ENCODE measurements around the gene CFAP61.

Gene CFAP61

DNA sequence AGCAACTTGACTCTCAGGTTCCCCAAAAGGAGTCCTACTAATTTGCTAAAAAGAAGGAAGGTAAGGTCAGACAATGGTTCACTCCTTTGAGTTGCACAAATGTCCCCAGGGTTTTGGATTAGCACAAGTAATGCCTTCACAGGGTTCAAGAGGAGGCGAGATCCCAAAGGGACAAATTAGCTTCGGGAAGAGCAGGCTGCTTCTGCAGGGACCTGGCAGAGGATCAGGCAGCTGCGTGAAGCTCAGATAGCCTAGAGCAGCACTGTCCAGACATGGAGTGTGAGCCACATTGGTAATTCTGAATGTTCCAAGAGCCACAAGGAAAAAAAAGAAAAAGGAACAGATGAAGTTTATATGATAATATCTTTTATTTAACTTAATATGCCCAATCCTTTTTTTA is 115.4 kb downstream of the CFAP61 start:
- DNase-seq (ENCODE audit: low read depth, low spot score) = no peak

DNA sequence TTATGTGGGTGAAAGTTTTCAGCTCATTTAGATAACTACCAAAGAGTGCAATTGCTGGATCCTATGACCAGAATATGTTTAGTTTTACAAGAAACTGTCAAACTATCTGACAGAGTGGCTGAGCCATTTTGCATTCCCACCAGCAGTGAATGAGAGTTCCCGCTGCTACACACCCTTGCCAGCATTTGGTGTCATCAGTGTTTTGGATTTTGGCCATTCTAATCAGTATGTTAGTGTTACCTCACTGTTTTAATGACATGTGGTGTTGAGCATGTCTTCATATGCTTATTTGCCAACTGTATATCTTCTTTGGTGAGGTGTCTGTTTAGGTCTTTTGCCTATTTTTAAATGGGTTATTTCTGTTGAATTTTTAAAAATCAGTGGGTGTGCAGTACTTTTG is 120.9 kb downstream of the CFAP61 start:
- no peak for DNase-seq (ENCODE audit: low read depth, low spot score)

DNA sequence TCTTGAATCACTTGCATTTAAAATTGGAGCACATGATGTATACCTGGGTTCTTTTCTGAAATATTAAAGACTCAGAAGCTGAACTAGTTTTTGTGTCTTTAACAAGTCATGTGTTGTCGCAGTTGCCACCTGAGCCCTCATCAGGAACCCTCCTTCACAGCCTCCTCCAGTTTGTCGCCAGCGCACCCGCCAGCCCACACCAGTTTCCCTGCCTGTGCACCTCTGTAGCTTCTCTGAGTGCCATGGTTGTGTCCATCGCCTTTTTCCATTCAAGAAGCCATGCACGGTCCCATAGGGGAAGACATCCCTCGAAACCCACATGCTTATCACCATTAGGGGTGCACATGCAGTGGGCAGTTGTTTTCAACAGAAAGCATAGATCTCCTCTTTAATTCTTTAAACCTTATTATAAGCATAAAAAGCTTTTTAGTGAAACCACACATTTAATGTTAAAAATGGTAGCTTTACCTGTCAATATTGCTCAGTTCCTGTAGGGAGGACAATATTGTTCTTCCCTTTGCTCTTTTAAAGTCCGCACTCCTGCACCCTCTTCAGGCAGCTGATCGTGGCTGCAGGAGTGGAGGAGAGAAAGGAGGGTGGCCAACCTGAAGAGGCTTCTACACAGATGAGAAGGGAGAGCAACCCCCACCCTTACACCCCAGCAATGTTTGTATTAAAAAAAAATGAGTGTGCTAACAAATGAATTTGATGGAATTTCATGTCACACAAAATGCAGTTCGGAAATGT is 121.9 kb downstream of the CFAP61 start:
- no peak for DNase-seq (ENCODE audit: low read depth, low spot score)

DNA sequence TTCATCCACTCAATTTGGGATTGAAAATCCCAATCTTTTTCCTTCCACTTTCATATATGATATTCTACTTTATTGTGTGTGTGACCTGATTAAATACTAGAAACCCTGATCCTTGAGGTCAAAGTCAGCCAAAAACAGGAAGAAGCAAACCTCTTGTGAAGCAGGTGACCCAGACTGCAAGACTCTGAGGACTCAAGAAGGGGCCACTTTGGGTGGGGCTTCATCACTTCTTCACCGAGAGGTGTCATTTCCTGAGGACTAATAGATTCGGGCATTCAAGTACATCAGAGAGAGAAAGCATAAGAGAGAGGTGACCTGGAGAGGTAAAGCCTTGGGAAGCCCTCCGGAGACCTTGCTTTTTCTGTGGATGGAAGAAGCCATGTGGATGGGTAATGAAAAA is 129.0 kb downstream of the CFAP61 start:
- no peak for DNase-seq (ENCODE audit: low read depth, low spot score)

DNA sequence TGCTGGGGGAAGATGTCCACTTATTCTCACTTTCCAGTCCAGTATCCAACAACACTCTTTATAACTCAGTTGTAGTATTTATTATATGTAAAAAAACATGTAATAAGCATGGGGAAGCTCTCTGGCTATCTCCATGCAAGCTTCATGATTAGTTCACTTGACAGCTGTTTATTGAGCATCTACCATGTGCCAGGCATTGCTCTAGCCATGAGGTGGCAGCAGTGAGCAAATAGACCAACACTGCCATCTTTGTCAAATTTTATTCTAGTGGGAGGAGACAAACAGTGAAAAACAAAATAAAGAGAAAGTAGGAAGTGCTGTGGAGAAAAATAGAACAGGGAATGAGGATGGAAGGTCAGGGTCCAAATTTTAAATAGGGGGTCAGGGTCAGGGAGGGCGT is 131.8 kb downstream of the CFAP61 start:
- DNase-seq (ENCODE audit: low read depth, low spot score) = no peak

DNA sequence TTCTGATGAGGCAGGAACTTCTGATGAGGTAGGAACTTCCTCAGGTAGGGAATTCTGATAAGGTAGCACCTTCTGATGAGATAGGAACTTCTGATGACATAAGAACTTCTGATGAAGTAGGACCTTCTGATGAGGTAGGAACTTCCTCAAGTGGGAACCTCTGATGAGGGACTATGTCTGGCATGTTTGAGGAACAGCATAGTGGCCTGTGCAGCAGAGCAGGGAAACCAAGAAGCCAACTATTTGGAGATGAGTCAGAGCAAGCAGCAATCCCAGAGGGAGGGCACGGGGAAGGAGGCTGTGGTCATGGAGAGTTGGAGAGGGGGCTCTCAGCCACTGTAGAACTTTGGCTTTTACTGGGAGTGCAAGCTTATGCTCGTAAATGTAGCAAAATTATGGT is 132.4 kb downstream of the CFAP61 start:
- no peak for DNase-seq (ENCODE audit: low read depth, low spot score)

DNA sequence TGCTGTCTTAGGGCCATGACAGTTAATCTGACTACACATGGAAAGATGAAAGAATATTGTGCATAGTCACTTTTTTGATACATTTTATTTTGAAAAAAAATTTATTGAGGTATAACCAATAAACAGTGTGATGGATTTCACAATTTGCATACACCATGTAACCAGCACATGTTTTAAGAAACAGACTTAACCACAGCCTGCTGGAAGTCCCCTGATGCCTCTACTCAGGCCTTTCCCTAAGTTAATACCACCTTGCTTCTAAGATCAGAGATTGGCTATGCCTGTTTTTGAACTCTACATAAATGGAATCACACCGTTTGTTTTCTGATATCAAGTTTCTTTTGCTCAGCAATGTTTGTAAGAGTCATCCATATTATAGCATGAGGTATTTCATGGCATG is 136.3 kb downstream of the CFAP61 start:
- DNase-seq (ENCODE audit: low read depth, low spot score) = no peak

DNA sequence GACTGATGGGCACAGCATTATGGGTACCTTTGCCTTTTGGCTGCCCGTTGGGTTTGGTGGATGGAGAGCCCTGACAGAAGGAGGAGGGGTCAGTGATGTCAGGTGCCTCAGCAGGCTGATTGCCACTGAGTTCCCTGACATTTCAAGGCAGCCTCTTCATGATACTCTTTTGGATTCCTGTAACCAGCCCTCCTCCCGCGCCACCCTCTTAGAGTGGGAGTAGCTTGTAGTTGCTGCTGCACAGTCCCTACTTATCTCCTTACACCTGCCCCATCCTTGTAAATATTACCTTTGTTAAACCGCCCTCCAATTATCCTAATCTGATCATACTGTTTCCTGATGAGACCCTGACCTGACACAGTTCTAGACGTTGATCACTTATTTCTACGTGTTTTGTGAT is 140.0 kb downstream of the CFAP61 start:
- no peak for DNase-seq (ENCODE audit: low read depth, low spot score)

DNA sequence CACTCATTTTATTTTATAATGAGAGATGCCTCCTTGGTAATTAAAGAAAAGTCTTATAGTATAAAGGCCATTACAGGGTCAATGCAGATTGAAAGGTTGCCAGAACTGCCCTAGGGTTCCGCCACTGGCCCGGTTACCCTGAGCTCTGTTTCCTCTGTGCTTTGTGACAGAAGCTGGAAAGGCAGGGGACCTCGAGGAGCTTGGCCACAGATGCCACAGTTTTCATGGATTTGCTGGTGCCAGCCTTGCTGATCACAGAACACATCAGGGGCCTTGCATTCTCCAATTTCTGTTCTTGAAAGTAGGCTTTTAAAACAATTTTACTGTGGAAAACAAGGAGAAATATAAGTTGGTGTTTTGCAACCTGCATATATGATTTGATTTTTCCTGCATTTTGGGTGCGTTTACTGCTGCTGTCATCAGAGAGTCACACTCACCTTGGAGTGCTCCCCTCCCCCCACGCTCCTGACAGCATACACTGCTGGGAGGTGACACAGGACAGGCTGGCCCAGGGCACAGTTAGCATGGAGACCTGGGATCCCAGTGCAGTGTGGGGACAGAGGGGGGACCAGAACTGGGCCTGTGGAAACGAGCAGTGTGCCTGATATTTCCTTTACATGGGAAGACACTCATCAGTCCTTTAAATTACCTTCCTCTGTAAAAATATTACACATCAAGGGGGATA is 142.8 kb downstream of the CFAP61 start:
- DNase-seq (ENCODE audit: low read depth, low spot score) = no peak

DNA sequence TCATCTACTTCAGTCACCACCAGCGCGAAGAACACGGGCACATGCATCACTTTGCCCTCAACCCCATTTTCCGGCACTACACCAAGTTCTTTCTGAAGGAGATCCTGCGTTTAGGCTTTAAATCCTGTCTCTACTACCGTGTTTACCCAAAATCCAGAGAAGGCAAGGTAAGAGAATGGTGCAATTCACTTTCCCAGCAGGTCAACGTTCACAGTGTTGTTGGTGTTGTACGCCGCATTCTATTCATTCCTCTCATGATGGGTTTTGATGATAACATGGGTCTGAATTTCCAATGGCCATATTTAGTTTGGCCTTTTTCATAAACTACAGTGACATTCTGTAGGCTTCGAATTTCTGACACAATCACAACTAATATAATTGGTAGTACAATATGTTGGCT is 144.3 kb downstream of the CFAP61 start:
- DNase-seq (ENCODE audit: low read depth, low spot score) = no peak

DNA sequence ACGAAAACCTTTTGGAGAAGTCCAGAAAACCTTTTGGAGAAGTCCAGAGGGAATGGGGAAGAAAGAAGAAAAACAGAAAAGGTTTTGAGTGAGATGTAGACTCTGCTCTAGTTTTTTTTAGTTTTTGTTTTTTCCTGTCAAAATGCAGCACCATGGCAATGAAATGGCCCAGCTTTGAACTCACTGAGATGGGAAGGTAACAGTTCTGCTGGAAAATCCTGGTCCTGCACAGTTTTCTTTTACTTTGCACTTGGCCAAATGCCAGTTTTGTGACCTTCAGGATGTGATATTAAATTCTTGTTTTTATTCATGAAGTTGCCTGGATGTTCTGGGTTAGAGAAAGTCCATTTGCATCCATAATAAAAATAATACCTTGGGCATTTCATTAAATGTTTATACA is 145.7 kb downstream of the CFAP61 start:
- DNase-seq (ENCODE audit: low read depth, low spot score) = no peak

DNA sequence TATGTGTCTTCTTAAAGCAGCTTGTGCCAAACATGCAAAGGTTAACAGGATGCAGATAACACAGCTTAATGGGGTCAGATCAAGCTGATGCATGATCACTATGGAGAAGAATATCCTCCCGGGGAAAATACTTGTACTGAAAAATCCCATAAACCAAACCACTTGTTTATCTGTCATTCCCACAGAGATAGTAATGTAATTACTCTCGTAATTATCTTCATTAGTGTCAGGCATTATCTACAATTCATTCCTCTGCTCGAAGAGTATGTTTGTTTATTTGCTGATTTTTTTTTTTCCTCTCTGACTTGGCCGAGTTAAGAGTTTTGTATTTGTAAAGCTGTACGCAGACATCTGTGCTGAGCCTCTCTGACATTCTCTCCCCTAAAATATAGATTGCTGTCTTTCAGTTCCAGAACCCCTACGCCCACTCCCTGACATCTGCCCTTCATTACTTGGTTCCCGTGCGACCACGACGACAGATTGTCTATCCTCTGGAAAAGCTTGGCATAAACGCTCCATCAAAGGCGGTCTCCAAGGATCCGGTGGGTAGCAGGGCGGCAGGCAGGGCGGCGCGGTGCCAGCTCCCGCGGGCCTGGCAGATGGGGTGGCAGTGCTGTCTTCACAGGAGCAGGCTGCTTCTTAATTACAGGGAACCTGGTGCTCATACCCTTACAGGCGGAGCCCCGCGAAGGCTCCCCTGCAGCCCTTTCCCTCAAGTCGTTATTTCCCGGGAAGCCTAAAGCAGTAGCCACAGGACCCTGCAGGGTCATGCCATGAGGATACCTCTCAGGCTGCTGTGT is 147.2 kb downstream of the CFAP61 start:
- no peak for DNase-seq (ENCODE audit: low read depth, low spot score)

DNA sequence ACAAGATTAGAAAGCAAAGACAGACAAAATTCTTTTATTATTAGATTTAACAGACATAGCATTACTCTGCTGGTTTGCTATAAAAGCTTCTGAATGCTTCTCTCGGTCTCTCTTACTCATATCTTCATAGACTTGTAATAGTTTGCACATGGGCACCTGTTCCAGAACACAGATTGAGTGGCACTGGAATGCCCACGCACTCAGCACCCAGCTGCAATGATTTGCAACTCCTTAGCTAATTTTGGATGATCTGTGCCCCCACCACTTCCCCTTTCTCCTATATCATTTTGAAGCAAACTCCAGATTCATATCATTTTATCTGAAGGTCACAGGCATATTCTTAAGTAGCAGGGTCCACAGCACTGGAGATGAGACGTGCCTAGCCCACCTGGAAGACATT is 148.8 kb downstream of the CFAP61 start:
- DNase-seq (ENCODE audit: low read depth, low spot score) = no peak

DNA sequence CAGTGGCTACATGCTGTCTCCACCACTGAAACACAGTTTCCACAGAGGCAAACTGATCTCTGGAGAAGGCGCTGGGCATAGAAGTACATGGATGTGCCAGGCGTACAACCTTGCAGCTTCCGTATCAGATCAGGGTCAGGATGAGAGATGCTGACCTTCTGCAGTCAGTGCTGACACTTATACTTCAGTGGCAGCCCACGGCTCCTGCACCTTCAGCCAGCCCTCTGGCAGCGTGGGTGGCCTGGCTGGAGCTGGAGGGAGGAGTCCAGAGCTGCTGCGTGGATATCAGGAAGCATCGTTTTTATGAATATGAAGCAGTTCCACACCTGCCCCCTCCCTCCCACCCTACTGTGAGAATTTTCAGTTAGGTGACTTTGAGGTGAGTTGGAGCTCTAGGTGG is 149.3 kb downstream of the CFAP61 start:
- DNase-seq (ENCODE audit: low read depth, low spot score) = no peak

DNA sequence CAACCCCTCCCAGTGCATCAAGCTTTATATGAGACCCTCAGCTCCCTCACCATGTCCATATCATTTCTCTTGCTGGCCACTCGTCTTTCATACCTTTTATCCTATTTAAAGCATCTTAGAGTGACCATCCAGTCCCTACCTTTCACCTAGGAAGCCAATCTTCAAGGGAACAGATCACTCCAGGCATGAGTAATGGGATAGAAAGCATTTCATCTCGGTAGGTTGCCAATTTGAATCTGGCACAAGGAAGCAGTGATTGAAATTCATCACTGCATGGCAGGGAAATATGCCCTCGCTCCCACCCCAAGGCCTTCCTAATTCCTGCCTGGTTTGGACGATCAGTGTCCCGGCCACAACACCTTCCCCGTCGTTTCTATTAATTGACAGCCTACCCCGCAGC is 150.4 kb downstream of the CFAP61 start:
- DNase-seq (ENCODE audit: low read depth, low spot score) = no peak

DNA sequence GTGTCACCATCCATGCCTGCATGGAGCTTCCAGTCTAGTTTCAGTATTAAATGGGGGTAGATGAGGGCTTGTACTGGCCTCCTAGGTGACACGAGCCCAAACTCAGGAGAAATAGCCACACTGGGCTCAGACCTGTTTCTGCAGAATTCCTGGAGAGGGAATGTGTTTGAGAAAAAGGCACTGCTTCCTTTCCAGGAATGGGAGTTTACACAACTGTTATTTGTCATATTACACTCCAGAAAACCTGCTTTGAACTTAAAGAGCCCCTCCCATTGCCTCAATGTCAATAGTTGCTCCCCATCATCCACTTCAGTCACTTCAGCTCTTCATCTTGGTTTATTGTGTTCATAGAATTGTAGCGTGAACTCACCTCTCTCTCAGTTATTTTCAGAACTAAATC is 151.5 kb downstream of the CFAP61 start:
- no peak for DNase-seq (ENCODE audit: low read depth, low spot score)

DNA sequence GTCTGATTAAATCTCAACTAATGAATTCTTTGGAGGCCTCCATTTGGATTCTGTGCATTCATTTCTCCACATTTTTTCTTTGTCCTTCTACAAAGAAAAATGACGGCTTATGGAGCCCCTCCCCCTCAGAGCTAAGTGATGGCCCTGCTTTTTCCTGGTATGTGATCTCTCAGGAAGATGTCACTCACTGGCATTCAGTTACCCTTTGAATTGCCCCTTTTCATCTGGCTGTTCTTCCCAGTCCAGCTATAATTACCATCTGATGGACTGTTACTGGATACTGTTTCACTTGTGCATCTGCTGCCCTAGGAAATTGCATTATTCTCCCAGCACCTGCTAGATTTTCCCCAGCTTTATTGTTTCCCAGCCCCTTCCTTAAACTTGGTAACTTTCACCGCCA is 151.9 kb downstream of the CFAP61 start:
- no peak for DNase-seq (ENCODE audit: low read depth, low spot score)

DNA sequence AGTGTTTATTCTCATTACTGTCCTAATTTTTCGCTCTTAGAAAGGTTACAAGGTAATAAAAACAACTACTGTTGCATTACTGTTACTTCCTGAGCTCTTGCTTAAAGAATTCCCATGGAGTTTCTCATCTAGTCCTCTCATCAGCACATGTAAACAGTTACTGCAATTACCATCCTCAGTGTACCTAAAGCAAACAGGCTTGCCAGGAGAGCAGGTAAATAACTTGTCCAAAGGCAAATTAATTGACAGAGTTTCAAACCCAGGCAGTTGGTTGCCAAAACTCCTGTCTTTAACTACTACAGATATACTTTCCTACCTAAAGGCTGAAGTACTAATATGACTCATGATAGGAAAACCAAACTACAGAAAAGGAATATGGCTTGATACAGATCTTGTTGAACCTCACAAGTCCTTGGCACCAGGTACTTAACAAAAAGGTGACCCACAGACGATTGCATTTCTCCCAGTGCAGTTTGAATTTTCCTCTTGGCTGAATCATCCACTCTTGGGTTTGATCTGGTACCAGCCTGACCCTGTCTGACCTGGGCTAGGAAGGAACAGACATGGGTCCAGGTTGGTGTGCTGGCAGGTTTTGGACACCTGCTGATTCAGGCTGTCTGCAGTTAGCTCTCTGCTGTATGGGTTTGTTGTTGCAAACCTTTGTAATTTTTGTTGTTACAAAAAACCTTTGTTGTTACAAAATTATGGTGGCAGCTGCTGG is 153.0 kb downstream of the CFAP61 start:
- DNase-seq (ENCODE audit: low read depth, low spot score) = no peak

DNA sequence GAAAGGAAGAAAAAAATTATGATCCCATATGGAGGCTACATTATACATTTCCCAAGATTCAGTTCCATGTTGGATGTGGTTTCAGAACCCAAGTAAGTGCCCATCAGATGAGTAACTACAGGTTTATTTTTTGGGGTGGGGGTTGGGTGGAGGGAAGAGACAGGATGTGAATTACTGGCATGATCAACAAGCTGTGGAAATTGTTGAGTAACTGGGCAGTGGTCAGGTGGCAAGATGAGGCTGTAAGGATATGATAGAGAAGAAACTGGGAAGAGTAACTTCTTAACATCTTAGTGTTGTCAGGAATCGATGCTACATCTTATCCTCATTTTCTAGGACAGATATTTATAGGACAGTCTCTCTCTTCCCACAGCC is 153.5 kb downstream of the CFAP61 start:
- no peak for DNase-seq (ENCODE audit: low read depth, low spot score)

DNA sequence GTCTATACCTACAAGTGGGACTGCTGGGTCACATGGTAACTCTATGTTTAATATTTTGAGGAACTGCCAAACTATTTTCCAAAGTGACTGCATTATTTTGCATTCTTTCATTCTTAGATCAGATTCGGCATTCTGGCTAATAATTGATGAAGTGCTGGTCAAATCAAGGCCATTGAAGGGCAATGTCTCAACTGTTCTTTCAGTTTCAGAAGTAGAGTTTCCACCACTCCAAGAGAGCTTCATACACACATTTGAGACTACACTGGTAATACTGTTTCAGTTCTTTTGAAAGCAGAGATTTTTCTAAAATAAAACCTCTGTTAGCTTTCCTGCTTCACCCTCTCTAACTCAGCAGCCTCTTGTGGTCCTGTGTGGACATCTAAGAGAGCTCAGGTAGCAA is 154.5 kb downstream of the CFAP61 start:
- no peak for DNase-seq (ENCODE audit: low read depth, low spot score)

DNA sequence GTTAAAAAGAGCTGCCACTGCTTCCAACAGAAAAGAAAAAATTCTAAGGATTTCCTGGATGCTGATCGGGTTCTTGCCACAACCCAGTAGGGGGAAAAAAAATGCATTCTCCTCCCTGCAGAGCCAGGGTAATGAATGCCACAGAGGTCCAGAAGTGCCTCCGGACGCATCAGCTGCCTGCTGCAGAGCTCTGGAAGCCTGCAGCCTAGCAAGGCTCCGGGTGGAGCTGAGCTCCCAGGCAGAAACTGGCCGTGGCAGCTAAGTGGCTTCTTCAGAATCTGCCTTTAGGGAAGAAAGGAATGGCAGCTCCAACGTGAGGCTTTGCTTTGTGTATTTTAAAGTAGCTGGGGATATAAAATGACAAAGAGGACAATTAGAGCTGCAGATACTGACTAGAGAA is 155.0 kb downstream of the CFAP61 start:
- peak; percentile 15 for DNase-seq (ENCODE audit: low read depth, low spot score)

DNA sequence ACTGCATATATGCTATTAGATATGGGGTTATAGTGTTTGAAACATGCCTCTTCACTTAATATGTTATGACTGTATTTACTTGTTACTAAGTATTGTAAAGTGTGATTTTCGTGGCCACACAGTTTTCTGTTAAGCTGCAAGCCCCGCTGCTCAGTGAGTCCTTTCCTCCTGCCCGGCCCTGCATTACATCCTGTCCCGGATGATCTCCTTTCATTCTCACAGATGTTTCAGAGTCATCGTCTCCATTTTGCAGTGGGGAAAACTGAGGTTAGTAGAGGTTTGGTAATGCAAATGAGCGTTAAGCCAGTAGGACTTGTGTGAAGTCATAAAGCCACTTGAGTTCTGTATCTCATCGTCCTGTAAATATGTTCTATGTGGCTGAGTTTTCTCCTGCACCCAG is 155.5 kb downstream of the CFAP61 start:
- no peak for DNase-seq (ENCODE audit: low read depth, low spot score)
